Esophagus muscularis mucosa (tissue), 4 donors: ENCODE results near the gene PTPRK. TPM values are rescaled to one million over a fixed set of nuclear protein-coding genes. Genes with fewer than 3 reads are reported as not detected.

Source experiments
- DNase-seq: peaks from one replicate; pipeline ENCODE4 v3.0.0-alpha.2; 2017; ENCODE audit errors: extremely low spot score
- H3K27ac ChIP-seq, 4 donors: fragments of 200-600 bp; sonication (generic); replicated peaks in 1 of 4; 1 replicate in 3 of 4; 2 replicates in 1 of 4; pipeline ENCODE4 v1.5.1; 2016 to 2019; ENCODE audit warnings: mild to moderate bottlenecking in 1 of 4
- H3K27me3 ChIP-seq, 4 donors: fragments of 200-600 bp; sonication (generic); one replicate each; pipeline versions ENCODE4 v1.5.1 to v1.6.0; 2016 to 2019
- H3K36me3 ChIP-seq, 4 donors: fragments of 200-600 bp; sonication (generic); one replicate each; pipeline ENCODE4 v1.5.1; 2016 to 2019
- H3K4me1 ChIP-seq, 4 donors: fragments of 200-600 bp; sonication (generic); one replicate each; pipeline ENCODE4 v1.5.1; 2016 to 2019
- H3K4me3 ChIP-seq, 4 donors: fragments of 200-600 bp; sonication (generic); 1 replicate in 2 of 4; 2 replicates in 2 of 4; pipeline ENCODE4 v1.5.1; 2016 to 2019; ENCODE audit warnings: mild to moderate bottlenecking in 4 of 4, moderate library complexity in 1 of 4
- H3K9me3 ChIP-seq, 4 donors: fragments of 200-600 bp; sonication (generic); 1 replicate in 3 of 4; 2 replicates in 1 of 4; pipeline ENCODE4 v1.5.1; 2016 to 2019
- CTCF ChIP-seq, 3 experiments: fragments of 200-600 bp in 2 of 3; fragments of 450-650 bp in 1 of 3; sonication (generic) in 2 of 3; IDR thresholded peaks; one replicate each; pipeline ENCODE4 v1.5.1; 2017 to 2019; ENCODE audit warnings: antibody characterized with exemption in 3 of 3, mild to moderate bottlenecking in 2 of 3, moderate library complexity in 1 of 3
- EP300 ChIP-seq: sonication (generic); formaldehyde crosslinking; IDR thresholded peaks from one replicate; pipeline ENCODE4 v1.6.1; 2017; ENCODE audit warnings: antibody characterized with exemption
- POLR2A ChIP-seq: fragments of 450-650 bp; IDR thresholded peaks from one replicate; pipeline ENCODE4 v1.6.1; 2017; ENCODE audit warnings: antibody characterized with exemption, moderate library complexity, mild to moderate bottlenecking, low read depth
- POLR2AphosphoS5 ChIP-seq, 2 donors: sonication (generic); formaldehyde crosslinking; IDR thresholded peaks; one replicate each; pipeline ENCODE4 v1.6.1; 2017; ENCODE audit warnings: antibody characterized with exemption in 2 of 2
- WGBS: methylation state at CpG from one replicate; pipeline ENCODE4 v1.1.5; 2018; 5-methylcytosine and 5-hydroxymethylcytosine counted together
- intact Hi-C: fragments of 100-400 bp; cut with DNase I; formaldehyde crosslinking; loops from one replicate; pipeline ENCODE4 v1.15.1; 2023
- total RNA-seq, 4 donors: library from RNA; depleted of rRNA; stranded (reverse); fragments of >200 nt; gene quantifications; one replicate each; pipeline versions ENCODE4 v1.1.0 to v1.2.1, GENCODE V29; 2016

The PTPRK gene
- total RNA-seq, 4 donors from 2014 or later, result 36.8 to 53.1 (median 43.8) TPM

DNA sequence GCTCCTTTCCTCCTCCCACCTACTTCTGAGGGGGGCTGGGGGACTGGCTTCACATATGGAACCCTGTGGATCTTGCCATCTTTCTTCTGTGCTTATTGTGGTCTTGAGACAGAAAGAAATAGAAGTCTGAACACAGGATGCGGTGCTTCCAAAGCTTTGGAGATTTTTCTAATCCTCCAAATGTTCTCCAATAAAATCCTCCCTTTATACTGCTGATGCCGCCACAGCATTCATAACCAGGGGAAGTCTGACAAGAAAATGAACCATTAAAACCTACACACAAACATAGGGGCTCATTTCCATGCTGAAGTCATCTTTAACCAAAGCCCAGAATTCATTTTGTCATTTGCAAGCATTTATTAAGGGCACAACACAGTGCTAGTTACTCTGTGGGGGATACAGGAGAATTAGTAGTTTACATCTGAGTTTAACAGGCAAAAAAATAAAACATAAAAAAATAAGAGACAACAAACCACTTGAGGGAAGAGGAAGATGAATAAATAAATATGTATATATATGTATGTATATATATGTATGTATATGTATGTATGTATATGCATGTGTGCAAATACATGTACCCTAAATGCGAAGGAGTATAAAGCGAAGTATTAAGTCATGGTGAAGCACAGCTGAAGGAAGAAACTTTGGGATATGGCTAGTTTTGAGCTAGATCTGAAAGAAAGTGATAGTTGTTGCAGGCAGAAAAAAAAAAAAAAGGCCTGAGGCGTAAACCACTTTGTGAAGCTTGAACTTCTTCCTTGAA is 5.9 kb upstream of the PTPRK start:
- no peaks in the 10 kb centered on the region for H3K36me3 ChIP-seq
- TF ChIP-seq POLR2AphosphoS5 (IDR thresholded peaks at IDR 0.05) (no peak), POLR2A (no peak), CTCF (IDR thresholded peaks at IDR 0.05) (no peak), EP300 (no peak)
- H3K27ac ChIP-seq, result no peak overlapping the region
- peaks cover 0 to 2% (median under 1%) of the 10 kb centered on the region in 4 donors for H3K4me1 ChIP-seq
- H3K9me3 ChIP-seq, result no peaks in the 10 kb centered on the region
- H3K4me3 ChIP-seq, result no peak overlapping the region
- no peak for DNase-seq
- intact Hi-C loops, result no loop called here
- H3K27me3 ChIP-seq, result no peaks in the 10 kb centered on the region
- WGBS, result 98% methylated on average over 5 of the region's 5 CpGs

- no peak for DNase-seq
- Histone ChIP-seq H3K4me3 (no peak overlapping the region), H3K4me1 (peaks cover 0 to 5% (median 4%) of the 10 kb centered on the region in 4 donors), H3K9me3 (no peaks in the 10 kb centered on the region), H3K27me3 (no peaks in the 10 kb centered on the region), H3K27ac (no peak overlapping the region), H3K36me3 (no peaks in the 10 kb centered on the region)
- TF ChIP-seq EP300 (no peak), CTCF (IDR thresholded peaks at IDR 0.05) (no peak)
- 87% methylated on average over 2 of the region's 2 CpGs for WGBS
- intact Hi-C loops, result no loop called here
Measured at GRCh38 chr6:128525406-128525805, 5.0 kb upstream of the PTPRK start.

DNA sequence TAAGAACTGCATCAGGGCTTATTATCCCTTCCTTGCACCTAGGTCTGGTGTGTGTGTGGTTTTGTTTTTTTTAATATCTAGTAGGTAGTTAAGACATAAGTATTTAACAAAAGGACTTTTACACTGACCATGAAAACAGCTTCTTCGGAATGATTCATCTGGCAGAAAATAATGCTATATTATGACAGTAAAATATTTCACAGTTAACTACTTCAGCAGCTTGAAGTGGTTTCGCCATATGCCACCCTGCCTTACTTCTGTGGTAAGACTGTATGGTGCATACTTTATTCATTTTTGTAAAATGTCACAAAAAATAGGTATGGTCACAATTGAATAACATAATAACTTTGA is 858 bp upstream of the PTPRK start:
- Histone ChIP-seq H3K36me3 (no peaks in the 10 kb centered on the region), H3K27ac (peak overlapping the region; percentile 86 to 98 (median 94)), H3K9me3 (no peaks in the 10 kb centered on the region), H3K4me1 (peaks cover 18 to 32% (median 31%) of the 10 kb centered on the region in 4 donors), H3K4me3 (peak overlapping the region; percentile 72 to 92 (median 86)), H3K27me3 (no peaks in the 10 kb centered on the region)
- DNase-seq, result no peak
- TF ChIP-seq POLR2A, result no peak
- TF ChIP-seq CTCF (IDR thresholded peaks at IDR 0.05), result no peak
- no peak for TF ChIP-seq EP300
- TF ChIP-seq POLR2AphosphoS5 (IDR thresholded peaks at IDR 0.05), result no peak
- intact Hi-C loops, result no loop called here
- 32% methylated on average over 2 of the region's 2 CpGs for WGBS

DNA sequence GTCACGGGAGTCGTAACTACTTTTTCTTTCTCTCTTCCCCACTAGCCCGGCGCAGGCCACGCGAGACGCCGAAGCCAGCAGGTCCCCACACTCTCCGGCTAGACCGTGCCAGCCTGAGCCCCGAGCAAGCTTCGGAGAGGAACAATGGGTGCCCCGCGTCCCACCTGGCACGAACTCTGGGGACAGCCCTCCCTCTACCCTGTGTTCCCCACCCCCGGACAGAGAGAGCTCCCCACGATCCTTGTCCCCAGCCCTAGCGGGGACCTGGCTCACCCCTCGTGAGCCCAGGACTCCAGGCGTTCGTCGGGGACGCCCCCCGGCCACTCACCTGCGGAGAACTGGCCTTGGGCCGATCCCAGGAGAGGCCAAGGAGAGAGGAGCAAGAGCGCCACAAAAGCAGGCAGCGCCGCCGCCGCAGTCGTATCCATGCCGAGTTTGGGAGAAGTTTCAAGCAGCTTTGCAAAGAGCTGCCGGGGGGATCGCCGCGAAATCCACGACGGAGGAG is 416 bp downstream of the PTPRK start:
- no peaks in the 10 kb centered on the region for H3K27me3 ChIP-seq
- intact Hi-C loops, result loop anchor here (10.0 kb wide), 1 partner anchor 185 kb away; no protein-coding TSS in a partner anchor
- no peak for TF ChIP-seq EP300
- no peak for TF ChIP-seq POLR2A
- TF ChIP-seq CTCF (IDR thresholded peaks at IDR 0.05), result no peak
- no peak for TF ChIP-seq POLR2AphosphoS5 (IDR thresholded peaks at IDR 0.05)
- peaks cover 28 to 44% (median 44%) of the 10 kb centered on the region in 4 donors for H3K4me1 ChIP-seq
- no peak for DNase-seq
- under 1% methylated on average over 26 of the region's 39 CpGs for WGBS
- H3K4me3 ChIP-seq, result peak overlapping the region; percentile 72 to 92 (median 86)
- peak overlapping the region; percentile 86 to 98 (median 94) for H3K27ac ChIP-seq
- no peaks in the 10 kb centered on the region for H3K36me3 ChIP-seq
- no peaks in the 10 kb centered on the region for H3K9me3 ChIP-seq
